IPS-NIHi7 (cell line): ENCODE data around the gene GRWD1.
A peak's percentile ranks its signal among the peaks of the same experiment; 100 is the strongest.

ENCODE experiments used
- DNase-seq: peaks from one replicate; pipeline ENCODE4 v3.0.0; 2012; ENCODE audit warnings: mixed read lengths; ENCODE audit errors: extremely low spot score

GRWD1 gene

GRCh38 chr19:48497728-48498594 lies 52.2 kb downstream of the GRWD1 start:
- DNase-seq = no peak

GRCh38 chr19:48498595-48499311 lies 53.0 kb downstream of the GRWD1 start:
- no peak for DNase-seq

GRCh38 chr19:48499316-48500090 lies 53.7 kb downstream of the GRWD1 start:
- DNase-seq = no peak

GRCh38 chr19:48500830-48501493 lies 55.2 kb downstream of the GRWD1 start:
- DNase-seq = no peak

- peak; percentile 95 for DNase-seq
These were observed 55.9 kb downstream of the GRWD1 start for GRCh38 chr19:48501494-48502349.

GRCh38 chr19:48502350-48503018 lies 56.7 kb downstream of the GRWD1 start:
- DNase-seq = no peak

GRCh38 chr19:48506138-48506733 lies 60.5 kb downstream of the GRWD1 start:
- no peak for DNase-seq
